NCI-H774 (cell line): ENCODE measurements around the gene POMC.
"Not testable (repeated sequence)": the region's sequence is repeated elsewhere in the genome, so short reads cannot be mapped to it uniquely, and the experiment has no call there.

Experiments
- DNase-seq: peaks from one replicate; lab custom pipeline; 2025; lab: John Stamatoyannopoulos, UW

Gene POMC

GRCh38 chr2:25176541-25177181 is 8.3 kb upstream of the POMC start:
- DNase-seq: no peak

GRCh38 chr2:25176138-25176537 is 7.8 kb upstream of the POMC start:
- no peak for DNase-seq

- DNase-seq: no peak
Measured at GRCh38 chr2:25174192-25174861, 5.9 kb upstream of the POMC start.

GRCh38 chr2:25173719-25174118 is 5.3 kb upstream of the POMC start:
- DNase-seq: no peak

- DNase-seq: no peak
Measured at GRCh38 chr2:25170888-25171287, 2.5 kb upstream of the POMC start.

GRCh38 chr2:25169073-25169470 is 692 bp upstream of the POMC start:
- no peak for DNase-seq

- no peak for DNase-seq
Measured at GRCh38 chr2:25165992-25166875, 2.1 kb downstream of the POMC start.

GRCh38 chr2:25164561-25164960 is 3.8 kb downstream of the POMC start:
- no peak for DNase-seq

- DNase-seq: not testable (repeated sequence)
Measured at GRCh38 chr2:25162061-25162460, 6.3 kb downstream of the POMC start.

- DNase-seq: no peak
Measured at GRCh38 chr2:25161055-25161781, 7.2 kb downstream of the POMC start.

GRCh38 chr2:25160376-25160775 is 8.0 kb downstream of the POMC start:
- DNase-seq: no peak

- DNase-seq: no peak
Measured at GRCh38 chr2:25159949-25160348, 8.4 kb downstream of the POMC start.

- no peak for DNase-seq
Measured at GRCh38 chr2:25158096-25158852, 10.1 kb downstream of the POMC start.

- no peak for DNase-seq
Measured at GRCh38 chr2:25155401-25155800, 13.0 kb downstream of the POMC start.

- no peak for DNase-seq
Measured at GRCh38 chr2:25151718-25152117, 16.7 kb downstream of the POMC start.

- not testable (repeated sequence) for DNase-seq
Measured at GRCh38 chr2:25150993-25151392, 17.4 kb downstream of the POMC start.

- no peak for DNase-seq
Measured at GRCh38 chr2:25149646-25150045, 18.7 kb downstream of the POMC start.

GRCh38 chr2:25146896-25147295 is 21.5 kb downstream of the POMC start:
- DNase-seq: no peak

- DNase-seq: no peak
Measured at GRCh38 chr2:25145803-25146202, 22.6 kb downstream of the POMC start.

- DNase-seq: no peak
Measured at GRCh38 chr2:25141120-25141519, 27.3 kb downstream of the POMC start.

- not testable (repeated sequence) for DNase-seq
Measured at GRCh38 chr2:25140535-25140934, 27.8 kb downstream of the POMC start.
